Cardiac fibroblast (primary cell): ENCODE results near the gene CFAP251.
A peak's percentile ranks its signal among the peaks of the same experiment; 100 is the strongest.

Experiments
- DNase-seq, 2 donors: peaks; one replicate each; pipeline versions ENCODE4 v3.0.0 to v3.0.0-alpha.2; 2010; ENCODE audit warnings: low read depth in 2 of 2
- H3K4me3 ChIP-seq, 2 donors: replicated peaks in 1 of 2; 1 replicate in 1 of 2; 2 replicates in 1 of 2; pipeline ENCODE4 v1.5.1; 2011; ENCODE audit warnings: low read depth in 2 of 2, low read length in 2 of 2, mild to moderate bottlenecking in 2 of 2, moderate library complexity in 1 of 2
- CTCF ChIP-seq: IDR thresholded peaks from one replicate; pipeline ENCODE4 v1.5.1; 2011; ENCODE audit warnings: low read depth, mild to moderate bottlenecking, low read length, inconsistent platforms

The CFAP251 gene

GRCh38 chr12:121996050-121996944 is 77.9 kb downstream of the CFAP251 start:
- no peak overlapping the region for H3K4me3 ChIP-seq
- no peak for TF ChIP-seq CTCF
- DNase-seq = no peak

GRCh38 chr12:121996945-121997612 is 78.7 kb downstream of the CFAP251 start:
- DNase-seq = peak in 1 of 2 donors; percentile 39
- no peak overlapping the region for H3K4me3 ChIP-seq
- no peak for TF ChIP-seq CTCF

GRCh38 chr12:122001466-122002209 is 83.2 kb downstream of the CFAP251 start:
- no peak for TF ChIP-seq CTCF
- no peak for DNase-seq
- H3K4me3 ChIP-seq = no peak overlapping the region

- TF ChIP-seq CTCF = no peak
- DNase-seq = peak in 1 of 2 donors; percentile 29
- no peak overlapping the region for H3K4me3 ChIP-seq
Observed at GRCh38 chr12:122003651-122004611, 85.5 kb downstream of the CFAP251 start.

GRCh38 chr12:122004633-122005071 is 86.3 kb downstream of the CFAP251 start:
- H3K4me3 ChIP-seq = no peak overlapping the region
- TF ChIP-seq CTCF = no peak
- peak in 1 of 2 donors; percentile 32 for DNase-seq
